ENCODE measurements around the gene LPP. TPM values are rescaled to one million over a fixed set of nuclear protein-coding genes. Genes with fewer than 3 reads are reported as not detected.

LPP gene
- total and polyA plus RNA-seq, 9 of the 15 experiments (the other 6 are each of a cell fraction or from before 2014, with no cell fraction given), result 0.07 to 0.18 TPM; not detected in 7

GRCh38 chr3:188380252-188380651, 226.3 kb downstream of the LPP start:
- H2AFZ ChIP-seq (ENCODE audit: low read depth, low read length), result no peak overlapping the region
- H3K27me3 ChIP-seq (ENCODE audit: control insufficient read depth in 2 of 2, insufficient read depth in 2 of 2, low read length in 2 of 2), result no peaks in the 10 kb centered on the region
- CTCF ChIA-PET (ENCODE audit: low intra/inter-chr PET ratio), result no interaction called here
- no peaks in the 10 kb centered on the region for H3K79me2 ChIP-seq (ENCODE audit: control insufficient read depth, insufficient read depth, low read length)
- no peak overlapping the region for H3K9ac ChIP-seq (ENCODE audit: insufficient read depth in 1 of 2, low read depth in 2 of 2, low read length in 2 of 2)
- H3K4me2 ChIP-seq (ENCODE audit: insufficient read depth, low read length), result no peak overlapping the region
- no peak for DNase-seq (ENCODE audit: extremely low read depth in 1 of 4, low spot score in 3 of 4)
- no peaks in the 10 kb centered on the region for H3K9me3 ChIP-seq (replicated peaks; ENCODE audit: control insufficient read depth, insufficient read depth, low read depth, low read length)
- H3K36me3 ChIP-seq (ENCODE audit: control insufficient read depth, insufficient read depth, low read length), result no peaks in the 10 kb centered on the region
- no TSS peak for BruUV-seq (replicated peaks)
- H3K4me1 ChIP-seq (replicated peaks in 1 of 2; ENCODE audit: control insufficient read depth in 2 of 2, insufficient read depth in 2 of 2, low read length in 2 of 2), result no peaks in the 10 kb centered on the region
- WGBS (ENCODE audit: insufficient coverage, low coverage, missing lambda C conversion rate), result 0% methylated on average over 2 of the region's 2 CpGs
- H3K27ac ChIP-seq (ENCODE audit: extremely low read depth, low read depth, low read length), result no peak overlapping the region
- POLR2A ChIA-PET, result no interaction called here
- no peaks in the 10 kb centered on the region for H4K20me1 ChIP-seq (replicated peaks; ENCODE audit: control insufficient read depth, insufficient read depth, low read length)
- TF ChIP-seq MCM3 (IDR thresholded peaks at IDR 0.05), result no peak
- no peak for TF ChIP-seq CC2D1A (IDR thresholded peaks at IDR 0.05)
- no peak for TF ChIP-seq ZNF77 (CRISPR knock-in tag; IDR thresholded peaks at IDR 0.05)
- no peak for TF ChIP-seq ZNF224 (CRISPR knock-in tag; IDR thresholded peaks at IDR 0.05)
- no peak for TF ChIP-seq ZNF140 (CRISPR knock-in tag; IDR thresholded peaks at IDR 0.05)
- no peak for ATAC-seq
- intact Hi-C loops (cut with micrococcal nuclease), result no loop called here
- in situ Hi-C loops (cut with MboI), result no loop called here
- no peak for FAIRE-seq
- H3K4me3 ChIP-seq, result no peak overlapping the region
- no peaks in the 10 kb centered on the region for H3K9me1 ChIP-seq (ENCODE audit: control insufficient read depth, insufficient read depth, low read length)

- no peak for FAIRE-seq
- H3K9ac ChIP-seq (ENCODE audit: insufficient read depth in 1 of 2, low read depth in 2 of 2, low read length in 2 of 2), result no peak overlapping the region
- no peaks in the 10 kb centered on the region for H3K36me3 ChIP-seq (ENCODE audit: control insufficient read depth, insufficient read depth, low read length)
- in situ Hi-C loops (cut with MboI), result no loop called here
- ChIA-PET POLR2A (no interaction called here), CTCF (ENCODE audit: low intra/inter-chr PET ratio) (no interaction called here)
- no peaks in the 10 kb centered on the region for H3K27me3 ChIP-seq (ENCODE audit: control insufficient read depth in 2 of 2, insufficient read depth in 2 of 2, low read length in 2 of 2)
- H2AFZ ChIP-seq (ENCODE audit: low read depth, low read length), result no peak overlapping the region
- ATAC-seq, result no peak
- no peaks in the 10 kb centered on the region for H4K20me1 ChIP-seq (replicated peaks; ENCODE audit: control insufficient read depth, insufficient read depth, low read length)
- intact Hi-C loops (cut with micrococcal nuclease), result no loop called here
- H3K4me3 ChIP-seq, result no peak overlapping the region
- no peaks in the 10 kb centered on the region for H3K9me1 ChIP-seq (ENCODE audit: control insufficient read depth, insufficient read depth, low read length)
- no peak for DNase-seq (ENCODE audit: extremely low read depth in 1 of 4, low spot score in 3 of 4)
- BruUV-seq (replicated peaks), result no TSS peak
- H3K27ac ChIP-seq (ENCODE audit: extremely low read depth, low read depth, low read length), result no peak overlapping the region
- H3K4me1 ChIP-seq (replicated peaks in 1 of 2; ENCODE audit: control insufficient read depth in 2 of 2, insufficient read depth in 2 of 2, low read length in 2 of 2), result no peaks in the 10 kb centered on the region
- no peaks in the 10 kb centered on the region for H3K9me3 ChIP-seq (replicated peaks; ENCODE audit: control insufficient read depth, insufficient read depth, low read depth, low read length)
- H3K4me2 ChIP-seq (ENCODE audit: insufficient read depth, low read length), result no peak overlapping the region
- H3K79me2 ChIP-seq (ENCODE audit: control insufficient read depth, insufficient read depth, low read length), result no peaks in the 10 kb centered on the region
- TF ChIP-seq TCF15 (CRISPR knock-in tag; IDR thresholded peaks at IDR 0.05), result no peak
- TF ChIP-seq BRF1 (IDR thresholded peaks at IDR 0.05; ENCODE audit: borderline replicate concordance, extremely low read depth, insufficient read length), result no peak
- TF ChIP-seq BRF2 (IDR thresholded peaks at IDR 0.05; ENCODE audit: borderline replicate concordance, insufficient read depth, insufficient read length), result no peak
- no peak for TF ChIP-seq ZZZ3 (IDR thresholded peaks at IDR 0.05)
- TF ChIP-seq WHSC1 (IDR thresholded peaks at IDR 0.05; ENCODE audit: low read length), result no peak
- TF ChIP-seq ZNF76 (CRISPR knock-in tag; IDR thresholded peaks at IDR 0.05; ENCODE audit: borderline replicate concordance), result no peak
- TF ChIP-seq FOXJ3 (CRISPR knock-in tag; IDR thresholded peaks at IDR 0.05), result no peak
- TF ChIP-seq E2F4 (CRISPR knock-in tag; IDR thresholded peaks at IDR 0.05; ENCODE audit: low read depth), result no peak
- no peak for TF ChIP-seq DLX4 (CRISPR knock-in tag; IDR thresholded peaks at IDR 0.05)
- TF ChIP-seq CBX5 (IDR thresholded peaks at IDR 0.05; ENCODE audit: borderline replicate concordance, low read depth), result no peak
Measured at GRCh38 chr3:188380722-188381121, 226.8 kb downstream of the LPP start.

Data from K562 (cell line).